Fibroblast of villous mesenchyme (primary cell): ENCODE measurements around the gene HSDL1. TPM values are rescaled to one million over a fixed set of nuclear protein-coding genes. Genes with fewer than 3 reads are reported as not detected.

ENCODE experiments used
- DNase-seq: peaks from one replicate; pipeline ENCODE4 v3.0.0-alpha.2; 2010; ENCODE audit warnings: low read depth
- H3K4me3 ChIP-seq: 2 replicates; pipeline ENCODE4 v1.5.1; 2011; ENCODE audit warnings: low read depth, mild to moderate bottlenecking, low read length
- CTCF ChIP-seq: IDR thresholded peaks from 2 replicates; pipeline ENCODE4 v1.5.1; 2012; ENCODE audit warnings: low read depth, mild to moderate bottlenecking, low read length; ENCODE audit not compliant: insufficient read depth
- total RNA-seq: library from RNA; depleted of rRNA; stranded (reverse); fragments of >200 nt; gene quantifications from 2 replicates; pipeline ENCODE4 v1.2.3, GENCODE V29; 2012

The HSDL1 gene
- 17.4 and 29.8 TPM in 2 replicates for total RNA-seq

DNA sequence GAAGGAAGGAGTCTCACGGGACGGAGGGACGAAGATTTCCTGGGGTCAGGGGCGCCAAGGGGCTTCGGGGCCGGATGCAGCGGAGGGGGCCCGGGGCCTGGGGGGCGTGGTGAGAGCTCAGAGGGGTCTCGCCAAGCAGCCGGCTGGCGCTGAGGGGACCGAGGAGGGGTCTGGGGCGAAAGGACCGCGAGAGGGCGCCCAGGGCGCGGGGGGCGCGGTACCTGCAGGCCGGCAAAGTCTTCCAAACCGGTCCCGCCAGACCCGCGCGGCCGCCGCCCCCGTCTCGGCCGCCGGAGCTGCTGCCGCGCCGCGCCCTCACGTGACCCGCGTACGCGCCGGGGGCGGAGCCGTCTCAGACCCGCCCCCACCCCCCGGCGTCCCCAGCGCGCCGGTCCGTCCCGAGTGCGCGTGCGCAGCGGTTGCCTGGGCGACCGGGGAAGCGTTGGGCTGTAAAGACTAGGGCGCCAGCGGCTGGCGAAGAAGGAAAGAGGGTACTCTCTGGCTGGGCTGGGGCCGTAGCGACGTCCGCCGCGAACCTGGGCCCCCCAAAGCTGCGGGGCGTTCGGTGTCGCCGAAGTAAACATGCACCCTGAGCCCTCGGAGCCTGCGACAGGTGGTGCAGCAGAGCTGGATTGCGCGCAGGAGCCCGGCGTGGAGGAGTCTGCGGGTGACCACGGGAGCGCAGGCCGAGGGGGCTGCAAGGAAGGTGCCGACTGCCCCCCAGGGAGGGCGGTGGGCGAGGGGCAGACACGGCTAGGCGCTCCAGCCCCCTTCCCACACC, at the start of gene HSDL1, which contains the start of gene DNAAF1:
TSS of gene HSDL1 (minus strand) at position 319 of the 781 bp plus-strand sequence. CDS start 13,856 bp downstream, outside the sequence.
TSS of gene DNAAF1 (plus strand) at position 450 of the 781 bp plus-strand sequence. CDS start at position 583, 133 bp downstream.
- no peak for TF ChIP-seq CTCF
- H3K4me3 ChIP-seq = peak within 1 kb of the TSS; percentile 85
- peak; percentile 83 for DNase-seq

DNA sequence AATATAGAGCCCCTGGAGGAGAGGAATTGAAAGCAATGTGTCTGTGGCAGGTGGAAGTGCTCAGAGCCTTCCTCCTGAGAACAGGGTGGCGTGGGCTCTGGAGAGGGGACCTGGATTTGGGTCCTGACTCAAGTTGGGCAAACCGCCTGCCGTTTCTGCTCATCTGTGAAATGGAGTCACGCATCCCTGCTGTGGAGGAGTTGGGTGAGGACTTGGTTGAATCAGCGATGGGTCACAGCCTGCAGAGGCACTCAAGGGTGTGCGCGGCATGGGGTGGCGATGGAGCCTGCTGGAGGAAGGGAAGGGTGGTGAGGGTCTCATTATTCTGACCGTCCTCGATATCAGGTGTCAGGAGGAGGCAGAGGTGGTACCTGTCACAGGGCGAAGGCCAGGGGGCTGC, 49.0 kb upstream of the HSDL1 start:
- no peak overlapping the region for H3K4me3 ChIP-seq
- no peak for TF ChIP-seq CTCF
- DNase-seq = no peak

- no peak for TF ChIP-seq CTCF
- DNase-seq = no peak
- no peak overlapping the region for H3K4me3 ChIP-seq
Measured at GRCh38 chr16:84193480-84193879, 48.5 kb upstream of the HSDL1 start.

DNA sequence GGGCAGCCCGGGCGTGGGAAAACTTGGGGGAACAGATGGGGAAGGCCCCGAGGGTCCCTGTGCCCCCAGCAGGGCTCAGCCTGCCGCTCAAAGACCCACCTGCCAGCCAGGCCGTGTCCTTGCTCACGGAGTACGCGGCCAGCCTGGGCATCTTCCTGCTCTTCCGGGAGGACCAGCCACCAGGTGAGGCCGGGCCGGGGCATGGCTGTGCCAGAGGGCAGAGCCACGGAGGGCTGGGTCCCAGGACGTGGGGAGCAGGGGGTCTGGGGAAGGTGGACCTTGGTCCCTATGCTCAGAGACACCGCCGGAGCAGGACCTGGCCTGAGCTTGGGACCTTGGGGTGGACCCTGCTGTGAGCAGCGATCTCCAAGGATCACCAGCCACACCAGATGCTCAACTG, 46.5 kb upstream of the HSDL1 start:
- no peak for TF ChIP-seq CTCF
- no peak for DNase-seq
- no peak overlapping the region for H3K4me3 ChIP-seq

- no peak within 1 kb of the TSS for H3K4me3 ChIP-seq
- no peak for TF ChIP-seq CTCF
- DNase-seq = no peak
Measured at GRCh38 chr16:84190731-84191388, 45.9 kb upstream of the HSDL1 start, which contains the start of gene ADAD2. ADAD2 (plus strand) TSS chr16:84191157; CDS start chr16:84191231, 74 bp downstream.

- peak; percentile 96 for DNase-seq
- peak; percentile 99 for TF ChIP-seq CTCF
- peak within 1 kb of the TSS; percentile 97 for H3K4me3 ChIP-seq
Measured at GRCh38 chr16:84186685-84187437, 41.9 kb upstream of the HSDL1 start, which contains the start of gene TAF1C. TAF1C (minus strand) TSS chr16:84187057; CDS start chr16:84184988, 2,069 bp downstream.
